Measurements from ENCODE around the gene AFAP1L1.

The AFAP1L1 gene

GRCh38 chr5:149298842-149299404 is 27.3 kb downstream of the AFAP1L1 start:
- no peak for TF ChIP-seq CTCF (conservative IDR thresholded peaks at IDR 0.05; ENCODE audit: low read depth)
- DNase-seq (ENCODE audit: low spot score): no peak
- CTCF ChIA-PET: interaction anchor here (0.6 to 1.2 kb wide), 5 partner anchors 9 to 157 kb away, joined by 3 to 4 read pairs (median 3); partner anchors contain the start of gene ABLIM3
- POLR2A ChIA-PET (ENCODE audit: low non-redundant PET): interaction anchor here (0.6 kb wide), 1 partner anchor 12 kb away, joined by 3 read pairs; no protein-coding TSS in a partner anchor
- no peak overlapping the region for H3K27ac ChIP-seq

- ChIA-PET POLR2A (ENCODE audit: low non-redundant PET) (no interaction called here), CTCF (interaction anchor here (0.6 to 0.7 kb wide), 3 partner anchors 71 to 158 kb away, joined by 3 to 4 read pairs (median 4); partner anchors contain the start of gene ABLIM3)
- TF ChIP-seq CTCF (conservative IDR thresholded peaks at IDR 0.05; ENCODE audit: low read depth): no peak
- DNase-seq (ENCODE audit: low spot score): no peak
- H3K27ac ChIP-seq: no peak overlapping the region
Measured at GRCh38 chr5:149299451-149300054, 27.9 kb downstream of the AFAP1L1 start.

- DNase-seq (ENCODE audit: low spot score): no peak
- CTCF ChIA-PET: interaction anchor here (0.5 kb wide), 1 partner anchor 311 kb away, joined by 3 read pairs; no protein-coding TSS in a partner anchor
- no peak overlapping the region for H3K27ac ChIP-seq
- POLR2A ChIA-PET (ENCODE audit: low non-redundant PET): no interaction called here
- TF ChIP-seq CTCF (conservative IDR thresholded peaks at IDR 0.05; ENCODE audit: low read depth): no peak
Measured at GRCh38 chr5:149300441-149300840, 28.8 kb downstream of the AFAP1L1 start.

GRCh38 chr5:149301049-149301743 is 29.5 kb downstream of the AFAP1L1 start:
- CTCF ChIA-PET: interaction anchor here (0.5 to 1.0 kb wide), 4 partner anchors 16 to 310 kb away, joined by 3 to 4 read pairs (median 4); no protein-coding TSS in a partner anchor
- no peak overlapping the region for H3K27ac ChIP-seq
- DNase-seq (ENCODE audit: low spot score): no peak
- no peak for TF ChIP-seq CTCF (conservative IDR thresholded peaks at IDR 0.05; ENCODE audit: low read depth)
- POLR2A ChIA-PET (ENCODE audit: low non-redundant PET): no interaction called here

GRCh38 chr5:149301744-149302380 is 30.2 kb downstream of the AFAP1L1 start:
- no peak for DNase-seq (ENCODE audit: low spot score)
- CTCF ChIA-PET: interaction anchor here (0.7 to 1.0 kb wide), 3 partner anchors 16 to 228 kb away, joined by 3 to 4 read pairs (median 4); no protein-coding TSS in a partner anchor
- POLR2A ChIA-PET (ENCODE audit: low non-redundant PET): no interaction called here
- no peak overlapping the region for H3K27ac ChIP-seq
- no peak for TF ChIP-seq CTCF (conservative IDR thresholded peaks at IDR 0.05; ENCODE audit: low read depth)

- no peak for DNase-seq (ENCODE audit: low spot score)
- TF ChIP-seq CTCF (conservative IDR thresholded peaks at IDR 0.05; ENCODE audit: low read depth): no peak
- no peak overlapping the region for H3K27ac ChIP-seq
- ChIA-PET POLR2A (ENCODE audit: low non-redundant PET) (no interaction called here), CTCF (interaction anchor here (0.8 to 1.1 kb wide), 2 partner anchors 65 to 69 kb away, joined by 3 read pairs; no protein-coding TSS in a partner anchor)
Measured at GRCh38 chr5:149302641-149303040, 31.0 kb downstream of the AFAP1L1 start.

Measured in RWPE1 (cell line).